Measurements from ENCODE around the gene TOMM34.
A peak's percentile ranks its signal among the peaks of the same experiment; 100 is the strongest.

TOMM34 gene, protein sequence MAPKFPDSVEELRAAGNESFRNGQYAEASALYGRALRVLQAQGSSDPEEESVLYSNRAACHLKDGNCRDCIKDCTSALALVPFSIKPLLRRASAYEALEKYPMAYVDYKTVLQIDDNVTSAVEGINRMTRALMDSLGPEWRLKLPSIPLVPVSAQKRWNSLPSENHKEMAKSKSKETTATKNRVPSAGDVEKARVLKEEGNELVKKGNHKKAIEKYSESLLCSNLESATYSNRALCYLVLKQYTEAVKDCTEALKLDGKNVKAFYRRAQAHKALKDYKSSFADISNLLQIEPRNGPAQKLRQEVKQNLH

DNA sequence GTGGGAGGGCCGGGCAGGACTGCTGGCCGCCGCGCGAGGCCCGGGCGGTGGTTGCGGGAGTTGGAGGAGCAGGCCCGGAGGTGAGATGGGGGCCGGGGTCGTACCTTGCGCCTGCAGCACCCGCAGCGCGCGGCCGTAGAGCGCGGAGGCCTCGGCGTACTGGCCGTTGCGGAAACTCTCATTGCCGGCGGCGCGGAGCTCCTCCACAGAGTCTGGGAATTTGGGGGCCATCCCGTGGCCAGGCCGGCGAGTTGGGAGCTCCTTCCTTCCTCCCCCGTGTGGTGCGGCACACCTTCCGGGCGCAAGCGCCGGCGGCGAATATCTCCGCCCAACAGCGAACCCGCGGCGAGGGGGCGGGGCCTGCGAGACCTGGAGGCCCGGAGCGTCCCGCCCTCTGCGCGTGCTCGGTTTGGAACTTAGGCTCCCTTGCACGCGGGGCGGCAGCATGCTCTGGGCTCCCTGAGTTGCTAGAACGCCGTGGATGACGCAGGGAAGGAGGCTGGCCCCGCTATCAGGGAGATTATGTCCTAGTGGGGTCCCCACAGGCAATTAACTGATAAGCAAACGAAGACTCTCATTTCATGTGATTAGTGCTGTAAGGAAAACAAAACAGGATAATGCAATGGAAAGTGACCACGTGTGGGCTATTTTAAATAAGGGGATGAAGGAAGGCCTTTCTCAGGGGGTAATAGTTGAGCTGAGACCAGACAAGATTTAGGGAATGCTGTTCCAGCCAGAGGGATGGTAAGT, at the start of gene TOMM34:
TOMM34 (minus strand) TSS at position 295 of the 750 bp plus-strand sequence; CDS start at position 231, 64 bp downstream.
- DNase-seq: peak; percentile 31 to 95 (median 86)

DNA sequence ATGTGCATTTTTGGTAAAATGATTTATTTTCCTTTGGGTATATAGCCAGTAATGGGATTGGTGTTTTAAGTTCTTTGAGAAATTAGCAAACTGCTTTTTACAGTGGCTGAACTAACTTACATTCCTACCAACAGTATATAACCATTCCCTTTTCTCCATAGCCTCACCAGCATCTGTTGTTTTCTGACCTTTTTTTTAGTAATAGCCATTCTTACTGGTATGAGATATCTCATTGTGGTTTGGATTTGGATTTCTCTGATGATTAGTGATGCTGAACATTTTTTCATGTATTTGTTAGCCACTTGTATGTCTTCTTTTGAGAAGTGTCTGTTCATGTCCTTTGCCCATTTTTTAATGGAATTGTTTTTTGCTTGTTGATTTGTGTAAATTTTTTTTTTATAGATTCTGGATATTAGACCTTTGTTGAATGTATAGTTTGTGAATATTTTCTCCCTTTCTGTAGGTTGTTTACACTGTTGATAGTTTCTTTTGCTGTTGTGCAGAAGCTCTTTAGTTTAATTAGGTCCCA, 48.4 kb upstream of the TOMM34 start:
- DNase-seq: no peak

DNA sequence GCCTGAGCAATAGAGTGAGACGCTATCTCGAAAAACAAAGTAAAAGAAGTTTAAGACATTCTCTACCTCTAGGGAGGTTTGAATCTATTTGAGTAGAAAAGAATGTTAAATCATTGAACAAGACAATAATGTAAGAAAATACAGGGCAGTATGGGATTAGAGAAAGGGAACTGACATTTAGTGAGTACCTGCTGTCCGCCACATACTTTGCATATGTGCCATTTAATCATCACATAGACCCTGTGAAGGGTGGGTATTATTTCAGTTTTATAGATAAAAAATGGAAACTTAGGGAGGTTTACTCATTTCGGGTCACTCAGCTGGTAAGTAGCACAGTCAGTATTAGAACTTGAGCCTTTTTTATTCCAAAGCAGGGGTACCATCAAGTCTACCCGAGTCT, 37.5 kb upstream of the TOMM34 start:
- no peak for DNase-seq

DNA sequence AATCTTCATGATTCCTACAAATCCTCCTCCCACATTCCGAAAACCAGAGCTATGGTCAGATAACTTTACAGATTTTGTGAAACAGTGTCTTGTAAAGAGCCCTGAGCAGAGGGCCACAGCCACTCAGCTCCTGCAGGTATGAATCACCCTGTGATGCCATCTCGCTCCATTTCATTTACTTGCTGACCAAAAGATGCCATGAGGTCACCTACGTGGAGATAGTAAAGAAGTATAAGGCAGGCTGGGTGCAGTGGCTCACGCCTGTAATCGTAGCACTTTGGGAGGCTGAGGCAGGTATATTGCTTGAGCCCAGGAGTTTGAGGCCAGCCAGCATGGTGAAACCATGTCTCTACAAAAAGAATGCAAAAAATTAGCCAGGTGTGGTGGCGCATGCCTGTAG, 37.0 kb upstream of the TOMM34 start:
- DNase-seq: no peak

DNA sequence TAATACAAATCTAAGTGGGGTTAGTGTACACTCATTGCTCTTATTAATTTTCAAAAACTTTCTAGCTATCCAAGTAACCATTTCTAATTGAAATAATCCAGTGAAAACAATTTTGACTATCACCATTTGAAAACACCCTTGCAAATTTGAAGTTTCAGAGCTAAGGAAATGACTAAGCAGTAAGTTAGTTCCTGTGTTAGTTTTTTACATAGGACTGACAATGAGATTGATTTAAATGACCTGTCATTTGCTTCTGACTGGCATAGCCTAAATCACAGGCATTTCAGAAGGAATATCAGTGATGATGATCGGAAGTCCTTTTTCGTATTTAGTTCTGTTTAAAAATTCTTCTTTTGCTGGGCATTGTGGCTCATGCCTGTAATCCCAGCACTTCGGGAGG, 33.1 kb upstream of the TOMM34 start:
- DNase-seq: no peak

DNA sequence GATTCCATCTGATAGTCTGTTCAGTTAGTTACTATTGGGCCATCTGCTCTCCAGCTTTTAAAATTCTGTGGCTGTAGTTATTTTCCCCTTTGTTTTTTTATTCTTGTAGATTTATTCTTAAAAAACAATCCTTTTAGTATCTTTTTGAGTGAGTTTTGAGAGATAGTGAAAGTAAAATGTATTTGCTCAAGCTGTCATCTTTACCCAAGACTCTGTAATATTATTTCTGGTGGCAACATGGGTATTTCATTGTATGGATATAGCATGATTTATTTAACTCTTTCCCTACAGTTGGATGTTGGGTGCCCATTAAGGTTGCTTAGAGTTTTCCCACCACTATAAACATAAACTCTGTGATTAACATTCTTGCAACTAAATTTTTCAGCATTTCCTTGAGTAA, 30.8 kb upstream of the TOMM34 start:
- DNase-seq: no peak

DNA sequence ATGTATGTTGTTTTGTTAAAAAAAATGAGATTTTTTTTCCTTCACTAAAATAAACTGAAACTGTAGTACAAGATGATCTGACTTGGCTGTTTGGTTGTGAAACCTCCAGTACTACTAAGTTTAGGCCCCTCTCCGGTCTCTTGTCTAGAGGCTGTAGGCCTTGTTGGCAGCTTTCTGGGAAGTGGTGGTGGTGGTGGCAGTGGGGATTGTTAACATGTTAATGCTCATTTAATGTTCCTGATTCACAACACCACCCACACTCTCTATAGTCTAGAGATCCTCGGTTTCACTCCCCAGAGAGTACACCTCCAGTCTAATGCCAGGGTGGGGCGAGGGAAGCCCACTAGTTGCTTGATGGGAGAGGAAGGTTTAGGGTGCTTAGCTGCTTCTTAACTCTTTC, 30.2 kb upstream of the TOMM34 start:
- DNase-seq: peak in 1 of 51 donors; percentile 24

DNA sequence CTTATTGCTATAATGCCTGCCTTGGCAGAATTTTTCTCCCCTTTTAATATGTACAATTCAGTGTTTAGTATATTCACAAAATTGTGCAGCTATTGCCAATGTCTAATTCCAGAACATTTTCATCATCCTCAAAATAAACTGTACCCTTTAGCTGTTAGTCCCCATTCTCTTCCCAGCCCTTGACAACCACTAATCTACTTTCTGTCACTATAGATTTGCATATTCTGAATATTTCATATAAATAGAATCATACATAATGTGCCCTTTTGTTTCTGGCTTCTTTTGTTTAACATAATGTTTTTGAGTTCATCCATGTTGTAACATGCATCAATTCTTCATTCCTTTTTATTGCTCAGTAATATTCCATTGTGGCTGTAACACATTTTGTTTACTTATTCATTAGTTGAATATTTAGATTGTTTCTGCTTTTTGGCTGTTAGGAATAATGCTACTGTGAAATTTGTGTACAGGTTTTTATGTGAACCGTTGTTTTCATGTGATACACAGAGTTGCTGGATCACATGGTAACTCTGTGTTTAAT, 28.5 kb upstream of the TOMM34 start:
- no peak for DNase-seq

DNA sequence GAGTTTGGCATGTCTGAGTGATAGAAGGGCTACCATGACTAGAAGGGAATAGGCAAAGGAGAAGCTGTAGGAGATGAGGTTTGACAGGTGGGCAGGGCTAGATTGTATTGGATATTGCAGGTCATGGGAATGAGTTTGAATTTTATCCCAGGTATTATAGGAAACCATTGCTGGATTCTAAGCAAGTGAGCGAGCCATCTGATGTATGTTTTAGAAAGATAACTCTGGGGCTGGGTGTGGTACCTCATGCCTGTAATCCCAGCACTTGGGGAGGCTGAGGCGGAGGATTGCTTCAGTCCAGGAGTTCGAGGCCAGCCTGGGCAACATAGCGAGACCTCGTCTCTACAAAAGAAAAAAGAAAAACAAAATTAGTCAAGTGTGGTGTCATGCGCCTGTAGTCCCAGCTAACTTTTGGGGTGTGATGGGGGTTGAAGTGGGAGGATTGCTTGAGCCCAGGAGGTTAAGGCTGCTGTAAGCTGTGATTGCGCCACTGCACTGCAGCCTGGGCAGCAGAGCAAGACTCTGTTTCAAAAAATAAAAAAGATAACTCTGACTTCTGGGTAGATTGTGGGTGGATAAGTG, 23.0 kb upstream of the TOMM34 start:
- no peak for DNase-seq

DNA sequence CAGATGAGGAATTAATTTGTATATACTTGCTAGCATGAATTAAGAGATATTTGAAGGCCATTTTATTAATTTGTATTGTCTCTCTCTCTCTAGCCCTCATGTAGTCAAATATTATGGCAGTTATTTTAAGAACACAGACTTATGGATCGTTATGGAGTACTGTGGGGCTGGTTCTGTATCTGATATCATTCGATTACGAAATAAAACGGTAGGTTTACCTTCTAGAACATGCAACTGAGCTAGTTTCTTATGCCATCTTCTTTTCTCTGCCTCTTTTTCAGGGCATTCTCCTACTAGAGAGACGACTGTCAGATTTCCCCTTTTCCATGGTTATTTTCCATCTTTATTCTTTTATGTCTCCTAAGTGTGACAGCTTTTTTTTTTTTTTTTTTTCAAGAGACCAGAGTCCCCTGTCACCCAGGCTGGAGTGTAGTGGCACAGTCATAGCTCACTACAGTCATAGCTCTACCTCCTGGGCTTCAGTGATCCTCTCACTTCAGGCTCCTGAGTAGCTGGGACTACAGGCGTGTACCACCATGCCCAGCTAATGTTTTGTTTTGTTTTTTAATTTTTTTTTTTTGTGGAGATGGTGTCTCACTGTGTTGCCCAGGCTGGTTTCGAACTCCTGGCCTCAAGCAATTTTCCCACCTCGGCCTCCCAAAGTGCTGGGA, 21.7 kb upstream of the TOMM34 start:
- no peak for DNase-seq

DNA sequence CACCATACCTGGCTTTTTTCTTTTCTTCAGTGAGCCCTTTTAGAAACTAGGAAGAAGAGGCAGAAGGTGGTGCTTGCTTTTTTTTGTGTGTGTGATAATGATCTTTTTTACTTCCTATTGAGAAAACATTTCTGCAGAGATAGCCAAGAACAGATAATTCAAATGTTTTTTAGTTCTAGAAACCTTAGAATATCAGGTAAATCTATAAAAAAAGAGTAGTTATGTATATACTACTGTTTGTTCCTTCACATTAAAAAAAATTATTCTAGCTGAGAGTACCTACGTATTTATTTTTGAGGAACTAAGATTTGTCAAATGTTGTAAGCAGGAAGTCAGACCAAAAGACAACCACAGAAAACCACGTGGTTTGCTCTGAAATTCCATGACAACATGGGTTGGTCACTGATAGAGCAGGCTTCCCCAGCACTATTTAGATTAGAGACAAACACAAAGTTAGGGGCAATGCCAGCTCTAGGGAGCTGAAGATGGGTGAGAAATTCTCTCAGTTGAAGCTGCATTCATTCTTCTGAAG, 19.0 kb upstream of the TOMM34 start:
- peak in 1 of 51 donors; percentile 10 for DNase-seq

DNA sequence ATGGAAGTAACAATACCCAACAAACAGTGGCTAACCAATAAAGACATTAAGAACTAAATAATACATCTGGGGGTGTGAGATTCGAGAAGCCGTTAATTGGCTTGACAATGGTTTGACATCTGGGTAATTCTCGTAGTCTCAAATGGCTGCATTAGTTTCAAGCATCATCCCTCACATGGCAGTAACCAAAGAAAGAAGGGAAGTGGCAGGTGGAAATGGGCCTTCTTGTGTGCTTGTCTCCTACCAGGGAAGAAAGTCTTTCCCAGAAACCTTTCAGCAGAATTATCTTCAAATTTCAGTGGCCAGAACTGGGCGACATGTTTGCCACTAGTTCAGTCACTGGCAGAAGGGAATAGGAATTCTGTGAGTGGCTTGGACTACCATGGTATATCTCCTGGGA, 16.5 kb upstream of the TOMM34 start:
- DNase-seq: no peak

DNA sequence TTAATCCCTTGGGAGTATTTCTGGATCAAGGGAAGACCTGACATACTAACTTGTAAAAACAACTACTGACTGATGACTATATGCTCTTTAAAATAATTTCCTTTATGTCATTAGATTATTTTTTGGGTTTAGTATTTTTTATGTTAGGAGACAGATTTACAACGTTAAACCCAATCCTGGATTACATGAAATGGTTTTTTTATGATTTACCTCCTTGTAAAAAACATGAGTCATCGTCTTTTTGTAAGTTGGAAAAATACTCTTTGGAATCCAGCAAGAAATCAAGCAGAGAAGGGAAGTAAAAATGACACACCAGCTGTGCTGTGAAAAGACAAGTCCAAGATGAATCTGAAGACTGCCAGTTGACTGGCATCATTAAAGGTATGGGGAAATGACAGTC, 12.9 kb upstream of the TOMM34 start:
- DNase-seq: no peak

DNA sequence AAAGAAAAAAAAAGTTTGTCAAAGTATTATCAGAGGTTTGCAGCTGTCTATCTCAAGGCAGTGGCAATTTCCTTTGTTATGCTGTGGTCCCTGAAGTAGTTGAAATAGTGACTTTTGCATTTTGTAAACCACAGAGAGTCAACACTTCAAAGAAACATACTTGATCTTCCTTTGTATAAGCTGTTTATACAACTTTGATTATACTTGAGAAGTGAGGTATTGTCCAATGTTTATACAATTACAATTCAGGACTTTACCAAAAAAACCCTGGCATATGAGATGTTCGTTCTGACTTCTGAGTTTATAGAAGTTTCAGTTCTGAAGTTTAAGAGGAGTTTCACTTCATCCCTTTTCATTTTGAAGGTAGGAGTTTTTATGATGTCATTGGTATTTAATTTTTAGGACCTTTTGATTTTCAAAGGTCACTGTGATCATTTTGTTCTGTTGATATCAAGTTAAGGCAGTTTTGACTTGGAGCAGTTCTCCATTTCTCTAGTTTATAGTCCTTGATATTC, 10.1 kb upstream of the TOMM34 start:
- DNase-seq: no peak

DNA sequence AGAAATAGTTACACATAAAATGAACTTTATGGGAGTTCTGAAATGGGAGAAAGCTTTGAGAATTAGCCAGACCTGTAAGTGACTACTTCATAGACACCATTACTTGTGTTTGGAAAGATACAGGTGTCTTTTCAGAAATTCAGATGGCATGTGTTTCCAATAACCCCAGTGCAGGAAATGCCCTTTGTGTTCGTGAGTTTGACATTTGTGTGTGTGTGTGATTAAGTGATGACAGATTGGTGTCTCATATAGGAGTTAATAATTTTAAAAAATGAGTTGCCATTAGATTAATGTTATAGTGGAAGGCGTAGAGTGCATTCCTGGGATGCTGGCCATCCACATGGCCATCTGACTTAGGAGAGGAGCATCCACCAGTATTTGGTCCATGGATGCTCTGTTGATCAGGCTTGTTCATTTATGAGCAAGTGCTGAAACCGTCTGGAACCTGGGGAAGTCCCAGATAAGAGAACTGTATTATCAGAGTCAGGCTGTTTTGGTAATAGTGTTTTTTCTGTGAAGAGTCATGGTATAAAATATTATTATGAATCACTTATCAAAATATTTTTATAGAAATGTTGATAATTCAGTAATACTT, 9.2 kb upstream of the TOMM34 start:
- no peak for DNase-seq

DNA sequence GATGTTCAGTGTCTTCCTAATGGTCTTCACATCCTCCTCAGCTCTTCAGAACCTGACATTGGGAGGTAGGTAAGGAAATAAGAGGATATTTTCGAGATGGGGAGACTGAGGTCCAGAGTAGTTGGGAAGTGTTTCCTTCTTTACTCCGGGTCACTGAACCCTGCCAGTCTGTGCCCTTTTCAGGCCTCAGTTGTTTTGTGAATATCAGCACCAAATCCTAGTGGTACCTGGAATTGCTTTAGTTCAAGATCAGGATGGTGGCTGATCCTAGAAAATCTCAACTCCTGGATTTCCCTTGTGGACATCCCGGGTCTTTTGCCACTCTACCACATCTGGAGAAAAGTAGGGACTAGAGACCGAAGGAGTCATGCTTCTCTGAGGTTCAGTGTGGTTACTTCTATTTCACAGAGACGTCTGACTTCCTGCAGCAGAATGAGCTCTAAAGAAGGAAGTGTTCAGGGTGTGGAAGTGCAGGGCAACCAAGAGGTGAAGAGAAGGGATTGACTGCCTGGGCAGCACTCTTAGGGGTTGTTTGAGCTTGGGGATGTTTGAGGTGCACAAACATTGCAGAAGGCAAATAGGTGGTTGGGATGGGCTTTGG, 7.1 kb upstream of the TOMM34 start:
- peak in 1 of 51 donors; percentile 13 for DNase-seq

DNA sequence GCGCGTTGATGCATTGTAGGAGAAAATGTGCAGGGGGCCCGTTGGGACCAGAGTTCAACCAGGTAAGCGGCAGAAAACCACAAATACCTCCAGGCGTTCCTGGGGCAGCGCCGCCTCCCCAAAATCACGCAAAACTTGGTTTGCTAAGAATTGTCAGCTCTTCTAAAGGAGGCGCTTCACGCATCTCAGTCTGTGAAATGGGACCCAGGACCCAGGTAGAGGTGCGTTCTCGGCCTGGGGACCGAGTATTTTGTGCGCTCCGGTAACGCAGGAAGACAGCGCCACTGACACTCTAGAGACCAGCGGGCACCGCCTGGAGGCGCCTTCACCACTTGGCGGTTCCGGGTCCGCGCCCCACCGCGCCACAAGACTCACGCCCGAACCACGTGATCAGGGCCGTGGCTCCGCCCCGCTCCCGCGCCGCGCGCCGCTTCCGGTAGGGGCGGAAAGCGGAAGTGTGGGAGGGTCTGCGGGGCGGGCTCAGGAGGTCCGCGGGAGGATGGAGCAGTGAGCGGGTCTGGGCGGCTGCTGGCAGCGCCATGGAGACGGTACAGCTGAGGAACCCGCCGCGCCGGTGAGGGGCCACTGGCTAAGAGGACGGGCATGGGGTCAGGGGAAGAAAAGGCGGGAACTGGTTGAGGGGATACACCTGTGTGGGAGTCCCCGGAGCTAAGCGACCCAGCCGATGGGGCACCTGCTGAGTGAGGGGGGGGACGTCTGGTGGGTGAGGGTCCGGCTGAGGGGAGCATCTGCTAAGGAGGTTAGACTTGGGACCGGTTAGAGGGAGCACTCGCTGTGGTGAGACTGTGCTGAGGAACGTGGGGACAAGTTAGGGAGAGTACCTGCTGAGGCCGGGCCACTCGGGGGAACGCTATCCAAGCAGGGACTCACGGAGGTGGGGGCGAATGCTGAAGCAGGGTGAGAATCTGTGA, 6.1 kb upstream of the TOMM34 start, which contains the start of gene STK4:
STK4 (plus strand) TSS at position 483 of the 932 bp plus-strand sequence; CDS start at position 540, 57 bp downstream.
- DNase-seq: peak; percentile 59 to 96 (median 88)

DNA sequence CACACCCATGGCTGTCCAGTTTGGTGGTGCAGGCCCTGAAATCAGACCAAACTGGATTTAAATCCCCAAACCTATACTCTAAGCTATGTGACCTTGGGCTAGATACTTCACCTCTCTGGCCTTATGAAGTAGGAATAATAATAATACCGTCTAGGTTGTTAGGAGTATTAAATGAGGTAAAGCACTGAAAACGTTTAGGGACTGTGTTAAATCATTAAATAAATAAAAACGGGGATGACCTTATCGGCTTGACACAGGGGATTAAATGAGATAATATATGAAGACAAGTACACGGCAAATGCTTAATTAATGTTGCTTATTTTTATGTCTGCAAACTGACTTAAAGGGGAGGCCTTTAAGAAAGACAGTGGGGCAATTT, 5.4 kb upstream of the TOMM34 start:
- DNase-seq: no peak
